ENCODE measurements around the gene TBC1D8B. TPM values are rescaled to one million over a fixed set of nuclear protein-coding genes. Genes with fewer than 3 reads are reported as not detected.

TBC1D8B gene
- polyA plus RNA-seq, 1 experiment = 4.5 TPM

GRCh38 chrX:106912864-106913263 is 110.4 kb downstream of the TBC1D8B start:
- Histone ChIP-seq H3K27me3 (ENCODE audit: control insufficient read depth, insufficient read depth, low read length) (no peaks in the 10 kb centered on the region), H3K36me3 (ENCODE audit: control insufficient read depth, insufficient read depth, low read length) (no peaks in the 10 kb centered on the region), H3K4me3 (ENCODE audit: low read depth, low read length) (no peak overlapping the region)
- TF ChIP-seq CTCF (IDR thresholded peaks at IDR 0.05; ENCODE audit: insufficient read depth, low read depth, low read length) = no peak
- DNase-seq (ENCODE audit: low read depth) = no peak
- POLR2A ChIA-PET = no interaction called here
- CTCF ChIA-PET = no interaction called here

GRCh38 chrX:106917830-106918500 is 115.5 kb downstream of the TBC1D8B start:
- DNase-seq (ENCODE audit: low read depth) = no peak
- H3K27me3 ChIP-seq (ENCODE audit: control insufficient read depth, insufficient read depth, low read length) = no peaks in the 10 kb centered on the region
- no peak overlapping the region for H3K4me3 ChIP-seq (ENCODE audit: low read depth, low read length)
- POLR2A ChIA-PET = no interaction called here
- CTCF ChIA-PET = interaction anchor here (1.4 to 1.5 kb wide), 2 partner anchors 15 to 25 kb away, joined by 3 to 4 read pairs; no protein-coding TSS in a partner anchor
- H3K36me3 ChIP-seq (ENCODE audit: control insufficient read depth, insufficient read depth, low read length) = no peaks in the 10 kb centered on the region
- TF ChIP-seq CTCF (IDR thresholded peaks at IDR 0.05; ENCODE audit: insufficient read depth, low read depth, low read length) = no peak

- ChIA-PET CTCF (no interaction called here), POLR2A (no interaction called here)
- Histone ChIP-seq H3K36me3 (ENCODE audit: control insufficient read depth, insufficient read depth, low read length) (no peaks in the 10 kb centered on the region), H3K27me3 (ENCODE audit: control insufficient read depth, insufficient read depth, low read length) (no peaks in the 10 kb centered on the region), H3K4me3 (ENCODE audit: low read depth, low read length) (no peak within 1 kb of the TSS)
- DNase-seq (ENCODE audit: low read depth) = no peak
- no peak for TF ChIP-seq CTCF (IDR thresholded peaks at IDR 0.05; ENCODE audit: insufficient read depth, low read depth, low read length)
Measured at GRCh38 chrX:106919932-106920452, 117.5 kb downstream of the TBC1D8B start, which contains the start of gene CLDN2. CLDN2 (plus strand) TSS chrX:106920402; CDS start chrX:106928229, 7,827 bp downstream.

- no peak for TF ChIP-seq CTCF (IDR thresholded peaks at IDR 0.05; ENCODE audit: insufficient read depth, low read depth, low read length)
- H3K36me3 ChIP-seq (ENCODE audit: control insufficient read depth, insufficient read depth, low read length) = no peaks in the 10 kb centered on the region
- POLR2A ChIA-PET = no interaction called here
- H3K27me3 ChIP-seq (ENCODE audit: control insufficient read depth, insufficient read depth, low read length) = no peaks in the 10 kb centered on the region
- CTCF ChIA-PET = interaction anchor here (0.8 to 1.5 kb wide), 2 partner anchors 27 to 46 kb away, joined by 3 read pairs; no protein-coding TSS in a partner anchor
- no peak overlapping the region for H3K4me3 ChIP-seq (ENCODE audit: low read depth, low read length)
- no peak for DNase-seq (ENCODE audit: low read depth)
Measured at GRCh38 chrX:106921637-106922036, 119.2 kb downstream of the TBC1D8B start.

Other genes starting within 250 kb of the TBC1D8B start
- 0.09 and 0.26 TPM in 2 replicates for gene RADX, start 190.7 kb upstream of the TBC1D8B start, polyA plus RNA-seq (2011; rRNA removed)
- 0.09 and 0.10 TPM in 2 replicates for gene RNF128, start 76.0 kb upstream of the TBC1D8B start, polyA plus RNA-seq (2011; rRNA removed)
- gene RIPPLY1, start 100.7 kb downstream of the TBC1D8B start, polyA plus RNA-seq (2011; rRNA removed) = 0.06 TPM in 1 of 2 replicates, not detected in the other
- gene CLDN2, start 117.7 kb downstream of the TBC1D8B start, polyA plus RNA-seq (2011; rRNA removed) = not detected in 2 replicates
- 12.3 and 24.2 TPM in 2 replicates for gene MORC4, start 197.5 kb downstream of the TBC1D8B start, polyA plus RNA-seq (2011; rRNA removed)